ENCODE data around the gene PPP1R15A.

- TF ChIP-seq POLR2A (IDR thresholded peaks at IDR 0.05; ENCODE audit: control extremely low read depth in 1 of 2, low read depth in 2 of 2, low read length in 2 of 2) (no peak), CTCF (IDR thresholded peaks at IDR 0.05; ENCODE audit: control extremely low read depth in 1 of 3, insufficient read depth in 1 of 3, low read depth in 1 of 3, low read length in 3 of 3) (no peak), SIN3A (conservative IDR thresholded peaks at IDR 0.05 in 1 of 2, IDR thresholded peaks at IDR 0.05 in 1 of 2; ENCODE audit: low read depth in 1 of 2, low read length in 2 of 2) (no peak), RFX5 (IDR thresholded peaks at IDR 0.05; ENCODE audit: borderline replicate concordance, low read depth, low read length) (no peak)
- TF ChIP-seq, protein P1, sequence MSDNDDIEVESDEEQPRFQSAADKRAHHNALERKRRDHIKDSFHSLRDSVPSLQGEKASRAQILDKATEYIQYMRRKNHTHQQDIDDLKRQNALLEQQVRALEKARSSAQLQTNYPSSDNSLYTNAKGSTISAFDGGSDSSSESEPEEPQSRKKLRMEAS (IDR thresholded peaks at IDR 0.05) = no peak
Observed at GRCh38 chr19:48870048-48870447, 2.2 kb upstream of the PPP1R15A start.

Data from H1 (cell line).